ENCODE results near the gene PGM3.
"Not testable (repeated sequence)": the region's sequence is repeated elsewhere in the genome, so short reads cannot be mapped to it uniquely, and the experiment has no call there.

PGM3 gene

GRCh38 chr6:83191974-83192373 is 1.1 kb downstream of the PGM3 start:
- H3K14ac ChIP-seq (ENCODE audit: low read length); H3K9me3 ChIP-seq (replicated peaks in 1 of 2; ENCODE audit: control insufficient read depth in 2 of 2, insufficient read depth in 1 of 2, low read depth in 1 of 2, low read length in 2 of 2); H3K23ac ChIP-seq (ENCODE audit: low read depth, low read length, poor library complexity); H3K4ac ChIP-seq (ENCODE audit: low read length); H3K27ac ChIP-seq (replicated peaks; ENCODE audit: low read length); H3K4me1 ChIP-seq (ENCODE audit: control insufficient read depth in 2 of 2, insufficient read depth in 1 of 2, low read depth in 1 of 2, low read length in 2 of 2); H4K8ac ChIP-seq (ENCODE audit: low read depth, low read length); H2BK120ac ChIP-seq (ENCODE audit: low read depth, low read length); H2AK5ac ChIP-seq (ENCODE audit: low read depth, low read length); H3K18ac ChIP-seq (ENCODE audit: low read length); H2BK15ac ChIP-seq (ENCODE audit: low read length); DNase-seq (ENCODE audit: low spot score); H4K91ac ChIP-seq (ENCODE audit: low read depth, low read length, poor library complexity); H2AFZ ChIP-seq (ENCODE audit: low read length); H2BK12ac ChIP-seq (ENCODE audit: low read length); H2BK5ac ChIP-seq (ENCODE audit: low read length); H3K9ac ChIP-seq (ENCODE audit: low read depth, low read length, poor library complexity); H3K27me3 ChIP-seq (ENCODE audit: control insufficient read depth in 3 of 3, insufficient read depth in 3 of 3, low read depth in 1 of 3, low read length in 3 of 3); H3K79me1 ChIP-seq (ENCODE audit: low read depth, low read length): not testable (repeated sequence)
- Histone ChIP-seq H3K36me3 (replicated peaks in 1 of 2; ENCODE audit: control insufficient read depth in 2 of 2, insufficient read depth in 2 of 2, low read length in 2 of 2) (peaks cover 13 to 64% of the 10 kb centered on the region in 2 donors), H3K4me2 (ENCODE audit: insufficient read depth, low read length, poor library complexity, severe bottlenecking) (peak overlapping the region; percentile 37), H3K4me3 (ENCODE audit: low read length in 2 of 2) (peak overlapping the region in 1 of 2 donors; percentile 73)
- no CpG with 5 or more reads among the region's 18 CpGs for WGBS, 2 donors (ENCODE audit: extremely low coverage in 2 of 2, insufficient read length in 2 of 2, insufficient replicate concordance in 1 of 2)

GRCh38 chr6:83190626-83191025 is 2.4 kb downstream of the PGM3 start:
- H2BK5ac ChIP-seq (ENCODE audit: low read length), result no peak overlapping the region
- H2BK12ac ChIP-seq (ENCODE audit: low read length), result no peak overlapping the region
- H3K36me3 ChIP-seq (replicated peaks in 1 of 2; ENCODE audit: control insufficient read depth in 2 of 2, insufficient read depth in 2 of 2, low read length in 2 of 2), result peaks cover 13 to 64% of the 10 kb centered on the region in 2 donors
- H3K9ac ChIP-seq (ENCODE audit: low read depth, low read length, poor library complexity), result peak overlapping the region; percentile 24
- H3K9me3 ChIP-seq (replicated peaks in 1 of 2; ENCODE audit: control insufficient read depth in 2 of 2, insufficient read depth in 1 of 2, low read depth in 1 of 2, low read length in 2 of 2), result no peaks in the 10 kb centered on the region
- H3K18ac ChIP-seq (ENCODE audit: low read length), result no peak overlapping the region
- H4K8ac ChIP-seq (ENCODE audit: low read depth, low read length), result no peak overlapping the region
- H3K23ac ChIP-seq (ENCODE audit: low read depth, low read length, poor library complexity), result no peak overlapping the region
- no peak overlapping the region for H2BK15ac ChIP-seq (ENCODE audit: low read length)
- H2AFZ ChIP-seq (ENCODE audit: low read length), result no peak overlapping the region
- H3K79me1 ChIP-seq (ENCODE audit: low read depth, low read length), result no peaks in the 10 kb centered on the region
- no peak overlapping the region for H3K14ac ChIP-seq (ENCODE audit: low read length)
- H3K4me2 ChIP-seq (ENCODE audit: insufficient read depth, low read length, poor library complexity, severe bottlenecking), result no peak overlapping the region
- H3K4ac ChIP-seq (ENCODE audit: low read length), result no peak overlapping the region
- no peak overlapping the region for H2BK120ac ChIP-seq (ENCODE audit: low read depth, low read length)
- H2AK5ac ChIP-seq (ENCODE audit: low read depth, low read length), result no peak overlapping the region
- WGBS, 2 donors (ENCODE audit: extremely low coverage in 2 of 2, insufficient read length in 2 of 2, insufficient replicate concordance in 1 of 2), result no CpG with 5 or more reads among the region's 6 CpGs
- H3K4me1 ChIP-seq (ENCODE audit: control insufficient read depth in 2 of 2, insufficient read depth in 1 of 2, low read depth in 1 of 2, low read length in 2 of 2), result peaks cover 3 to 8% of the 10 kb centered on the region in 2 donors
- no peak for DNase-seq (ENCODE audit: low spot score)
- H3K4me3 ChIP-seq (ENCODE audit: low read length in 2 of 2), result no peak overlapping the region
- H3K27ac ChIP-seq (replicated peaks; ENCODE audit: low read length), result no peak overlapping the region
- H4K91ac ChIP-seq (ENCODE audit: low read depth, low read length, poor library complexity), result no peak overlapping the region
- H3K27me3 ChIP-seq (ENCODE audit: control insufficient read depth in 3 of 3, insufficient read depth in 3 of 3, low read depth in 1 of 3, low read length in 3 of 3), result no peaks in the 10 kb centered on the region

GRCh38 chr6:83188501-83188900 is 4.6 kb downstream of the PGM3 start:
- Histone ChIP-seq H2BK120ac (ENCODE audit: low read depth, low read length) (no peak overlapping the region), H3K27me3 (ENCODE audit: control insufficient read depth in 3 of 3, insufficient read depth in 3 of 3, low read depth in 1 of 3, low read length in 3 of 3) (no peaks in the 10 kb centered on the region), H4K91ac (ENCODE audit: low read depth, low read length, poor library complexity) (no peak overlapping the region), H3K27ac (replicated peaks; ENCODE audit: low read length) (no peak overlapping the region), H3K14ac (ENCODE audit: low read length) (no peak overlapping the region), H3K9me3 (replicated peaks in 1 of 2; ENCODE audit: control insufficient read depth in 2 of 2, insufficient read depth in 1 of 2, low read depth in 1 of 2, low read length in 2 of 2) (no peaks in the 10 kb centered on the region), H3K18ac (ENCODE audit: low read length) (no peak overlapping the region), H3K4me1 (ENCODE audit: control insufficient read depth in 2 of 2, insufficient read depth in 1 of 2, low read depth in 1 of 2, low read length in 2 of 2) (peaks cover 2 to 3% of the 10 kb centered on the region in 2 donors), H4K8ac (ENCODE audit: low read depth, low read length) (no peak overlapping the region), H3K4me3 (ENCODE audit: low read length in 2 of 2) (no peak overlapping the region), H3K4me2 (ENCODE audit: insufficient read depth, low read length, poor library complexity, severe bottlenecking) (no peak overlapping the region), H2AFZ (ENCODE audit: low read length) (no peak overlapping the region), H2AK5ac (ENCODE audit: low read depth, low read length) (no peak overlapping the region), H3K36me3 (replicated peaks in 1 of 2; ENCODE audit: control insufficient read depth in 2 of 2, insufficient read depth in 2 of 2, low read length in 2 of 2) (peaks cover 17 to 74% of the 10 kb centered on the region in 2 donors), H2BK5ac (ENCODE audit: low read length) (no peak overlapping the region), H3K9ac (ENCODE audit: low read depth, low read length, poor library complexity) (no peak overlapping the region), H3K23ac (ENCODE audit: low read depth, low read length, poor library complexity) (no peak overlapping the region), H2BK12ac (ENCODE audit: low read length) (no peak overlapping the region), H3K79me1 (ENCODE audit: low read depth, low read length) (no peaks in the 10 kb centered on the region), H3K4ac (ENCODE audit: low read length) (no peak overlapping the region), H2BK15ac (ENCODE audit: low read length) (no peak overlapping the region)
- DNase-seq (ENCODE audit: low spot score), result no peak
- WGBS, 2 donors (ENCODE audit: extremely low coverage in 2 of 2, insufficient read length in 2 of 2, insufficient replicate concordance in 1 of 2), result no CpG with 5 or more reads among the region's 3 CpGs

GRCh38 chr6:83185096-83185495 is 8.0 kb downstream of the PGM3 start:
- no peak overlapping the region for H2BK15ac ChIP-seq (ENCODE audit: low read length)
- no peak overlapping the region for H3K4me3 ChIP-seq (ENCODE audit: low read length in 2 of 2)
- H2BK12ac ChIP-seq (ENCODE audit: low read length), result no peak overlapping the region
- peaks cover 21 to 98% of the 10 kb centered on the region in 2 donors for H3K36me3 ChIP-seq (replicated peaks in 1 of 2; ENCODE audit: control insufficient read depth in 2 of 2, insufficient read depth in 2 of 2, low read length in 2 of 2)
- DNase-seq (ENCODE audit: low spot score), result no peak
- WGBS, 2 donors (ENCODE audit: extremely low coverage in 2 of 2, insufficient read length in 2 of 2, insufficient replicate concordance in 1 of 2), result no CpG with 5 or more reads among the region's 2 CpGs
- H4K91ac ChIP-seq (ENCODE audit: low read depth, low read length, poor library complexity), result no peak overlapping the region
- H4K8ac ChIP-seq (ENCODE audit: low read depth, low read length), result no peak overlapping the region
- no peak overlapping the region for H2AFZ ChIP-seq (ENCODE audit: low read length)
- H3K23ac ChIP-seq (ENCODE audit: low read depth, low read length, poor library complexity), result no peak overlapping the region
- peaks cover 1% of the 10 kb centered on the region for H3K79me1 ChIP-seq (ENCODE audit: low read depth, low read length)
- H3K9me3 ChIP-seq (replicated peaks in 1 of 2; ENCODE audit: control insufficient read depth in 2 of 2, insufficient read depth in 1 of 2, low read depth in 1 of 2, low read length in 2 of 2), result no peaks in the 10 kb centered on the region
- no peak overlapping the region for H3K9ac ChIP-seq (ENCODE audit: low read depth, low read length, poor library complexity)
- H2AK5ac ChIP-seq (ENCODE audit: low read depth, low read length), result no peak overlapping the region
- H3K4me2 ChIP-seq (ENCODE audit: insufficient read depth, low read length, poor library complexity, severe bottlenecking), result no peak overlapping the region
- H3K18ac ChIP-seq (ENCODE audit: low read length), result no peak overlapping the region
- no peak overlapping the region for H2BK120ac ChIP-seq (ENCODE audit: low read depth, low read length)
- no peak overlapping the region for H3K14ac ChIP-seq (ENCODE audit: low read length)
- H3K27ac ChIP-seq (replicated peaks; ENCODE audit: low read length), result no peak overlapping the region
- no peaks in the 10 kb centered on the region for H3K4me1 ChIP-seq (ENCODE audit: control insufficient read depth in 2 of 2, insufficient read depth in 1 of 2, low read depth in 1 of 2, low read length in 2 of 2)
- no peaks in the 10 kb centered on the region for H3K27me3 ChIP-seq (ENCODE audit: control insufficient read depth in 3 of 3, insufficient read depth in 3 of 3, low read depth in 1 of 3, low read length in 3 of 3)
- no peak overlapping the region for H2BK5ac ChIP-seq (ENCODE audit: low read length)
- no peak overlapping the region for H3K4ac ChIP-seq (ENCODE audit: low read length)
